Measurements from ENCODE around the gene DUSP23. TPM values are rescaled to one million over a fixed set of nuclear protein-coding genes. Genes with fewer than 3 reads are reported as not detected.

The DUSP23 gene
- total and polyA plus RNA-seq, 2 donors (not counting 3 experiments of a cell fraction or from before 2014, with no cell fraction given), result 82.5 to 197 TPM

- Histone ChIP-seq H3K36me3 (ENCODE audit: control insufficient read depth in 2 of 2, extremely low read depth in 1 of 2, insufficient read depth in 2 of 2, low read length in 2 of 2) (peaks cover 0 to 4% of the 10 kb centered on the region in 2 experiments), H3K9ac (replicated peaks; ENCODE audit: extremely low read depth, insufficient read depth, low read length) (peak overlapping the region; percentile 75), H3K4me1 (ENCODE audit: control insufficient read depth, extremely low read depth, insufficient read depth, low read length) (peaks cover 52% of the 10 kb centered on the region), H3K79me2 (ENCODE audit: control insufficient read depth, insufficient read depth, low read length) (peaks cover 11% of the 10 kb centered on the region), H3K27ac (ENCODE audit: insufficient read depth, low read depth, low read length) (no peak overlapping the region), H3K4me2 (ENCODE audit: insufficient read depth, low read length) (peak overlapping the region; percentile 80), H4K20me1 (replicated peaks; ENCODE audit: control insufficient read depth, extremely low read depth, insufficient read depth, low read length) (no peaks in the 10 kb centered on the region), H3K9me1 (replicated peaks; ENCODE audit: control insufficient read depth, extremely low read depth, insufficient read depth, low read length) (no peaks in the 10 kb centered on the region), H3K4me3 (replicated peaks in 1 of 3; ENCODE audit: insufficient read depth in 1 of 3, low read depth in 1 of 3, low read length in 3 of 3) (peak overlapping the region in 2 of 3 experiments; percentile 62 to 80), H3K27me3 (ENCODE audit: control insufficient read depth in 2 of 2, insufficient read depth in 2 of 2, low read length in 2 of 2) (no peaks in the 10 kb centered on the region), H2AFZ (ENCODE audit: low read depth, low read length) (no peak overlapping the region), H3K9me3 (replicated peaks; ENCODE audit: control insufficient read depth, insufficient read depth, low read length) (no peaks in the 10 kb centered on the region)
- ChIA-PET CTCF (interaction anchor here (0.9 to 3.7 kb wide), 8 partner anchors 8 to 620 kb away, joined by 3 to 66 read pairs (median 13); no protein-coding TSS in a partner anchor), POLR2A (no interaction called here)
- FAIRE-seq (no peak), DNase-seq (ENCODE audit: low read depth, low spot score) (no peak)
- BruUV-seq (replicated peaks), result no TSS peak
- dilution Hi-C loops (cut with MboI; ENCODE audit: extremely low pct_ligation_motif_present, low sequenced_read_pairs), result loop anchor here (25.0 kb wide), 1 partner anchor 295 kb away; no protein-coding TSS in a partner anchor
- TF ChIP-seq EZH2 (IDR thresholded peaks at IDR 0.05; ENCODE audit: borderline replicate concordance, low read depth, low read length, severe bottlenecking), result no peak
- no peak for TF ChIP-seq GATA2 (IDR thresholded peaks at IDR 0.05; ENCODE audit: insufficient read depth, insufficient read length, low read depth, low read length)
- no peak for TF ChIP-seq MAX (IDR thresholded peaks at IDR 0.05; ENCODE audit: insufficient read depth, insufficient read length)
- TF ChIP-seq CTCF (IDR thresholded peaks at IDR 0.05; ENCODE audit: extremely low read depth in 1 of 2, insufficient read depth in 1 of 2, low read depth in 1 of 2, low read length in 2 of 2), result no peak
- no peak for TF ChIP-seq FOS (IDR thresholded peaks at IDR 0.05; ENCODE audit: borderline replicate concordance, insufficient read depth, low read length)
- TF ChIP-seq POLR2A (IDR thresholded peaks at IDR 0.05; ENCODE audit: low read depth, low read length), result no peak
- no peak for TF ChIP-seq POLR2AphosphoS5 (IDR thresholded peaks at IDR 0.05; ENCODE audit: insufficient read depth, low read depth, low read length)
- TF ChIP-seq MYC (IDR thresholded peaks at IDR 0.05; ENCODE audit: low read depth, low read length), result no peak
- no peak for TF ChIP-seq JUN (IDR thresholded peaks at IDR 0.05; ENCODE audit: borderline replicate concordance, insufficient read depth, insufficient read length, low read depth)
- intact Hi-C loops (cut with micrococcal nuclease), result loop anchor here (2.0 kb wide), 2 partner anchors 225 to 373 kb away; no protein-coding TSS in a partner anchor
These were observed 1.2 kb downstream of the DUSP23 start for GRCh38 chr1:159781992-159782391.
